DMS 273 (cell line): ENCODE data around the gene NOXA1.
"Not testable (repeated sequence)": the region's sequence is repeated elsewhere in the genome, so short reads cannot be mapped to it uniquely, and the experiment has no call there.

Experiments used
- DNase-seq: peaks from one replicate; lab custom pipeline; 2025; ENCODE audit not compliant: unreplicated experiment; lab: John Stamatoyannopoulos, UW

The NOXA1 gene

GRCh38 chr9:137422604-137423513 is at the start of gene NOXA1, which contains the start of gene EXD3:
TSS of gene NOXA1 (plus strand) at chr9:137423393. CDS start at chr9:137423530, 137 bp downstream.
TSS of gene EXD3 (minus strand) at chr9:137423162. CDS start at chr9:137395357, 27,805 bp downstream.
- peak; percentile 97 for DNase-seq

- no peak for DNase-seq
Observed at GRCh38 chr9:137373611-137373980, 49.6 kb upstream of the NOXA1 start.

GRCh38 chr9:137374131-137374845 is 48.9 kb upstream of the NOXA1 start:
- DNase-seq = no peak

GRCh38 chr9:137375321-137376058 is 47.7 kb upstream of the NOXA1 start:
- DNase-seq = no peak

- DNase-seq = no peak
Observed at GRCh38 chr9:137376386-137376785, 46.8 kb upstream of the NOXA1 start.

GRCh38 chr9:137378688-137379410 is 44.3 kb upstream of the NOXA1 start:
- not testable (repeated sequence) for DNase-seq

GRCh38 chr9:137379761-137380161 is 43.4 kb upstream of the NOXA1 start:
- DNase-seq = no peak

- DNase-seq = no peak
Observed at GRCh38 chr9:137380171-137380570, 43.0 kb upstream of the NOXA1 start.

- no peak for DNase-seq
Observed at GRCh38 chr9:137380606-137381005, 42.6 kb upstream of the NOXA1 start.

GRCh38 chr9:137381501-137382443 is 41.4 kb upstream of the NOXA1 start:
- DNase-seq = no peak

GRCh38 chr9:137382444-137383080 is 40.6 kb upstream of the NOXA1 start:
- DNase-seq = no peak

GRCh38 chr9:137383081-137383783 is 40.0 kb upstream of the NOXA1 start:
- DNase-seq = no peak

- no peak for DNase-seq
Observed at GRCh38 chr9:137383784-137384756, 39.1 kb upstream of the NOXA1 start.

- DNase-seq = no peak
Observed at GRCh38 chr9:137385061-137385655, 38.0 kb upstream of the NOXA1 start.

GRCh38 chr9:137386507-137387113 is 36.6 kb upstream of the NOXA1 start:
- DNase-seq = not testable (repeated sequence)

- no peak for DNase-seq
Observed at GRCh38 chr9:137387114-137387890, 35.9 kb upstream of the NOXA1 start.
